Measurements from ENCODE around the gene SLC66A1.

Gene SLC66A1

DNA sequence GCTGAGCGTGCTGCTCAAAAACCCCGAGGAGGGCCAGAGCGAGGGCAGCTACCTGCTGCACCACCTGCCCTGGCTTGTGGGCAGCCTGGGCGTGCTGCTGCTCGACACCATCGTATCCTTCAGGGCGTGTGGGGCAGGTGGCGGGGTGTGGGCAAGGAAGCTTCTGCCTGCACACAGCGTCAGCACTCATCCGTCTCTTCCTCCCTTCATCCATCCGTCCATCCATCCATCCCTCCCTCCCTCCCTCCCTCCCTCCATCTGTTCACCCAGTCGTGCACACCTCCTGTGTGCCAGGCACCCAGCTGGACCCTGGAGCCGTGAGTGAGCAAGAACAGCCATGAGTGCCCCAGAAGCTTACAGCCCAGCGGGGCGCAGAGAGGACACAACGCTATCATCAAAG lies 15.2 kb downstream of the SLC66A1 start:
- TF ChIP-seq SIN3A (IDR thresholded peaks at IDR 0.05; ENCODE audit: borderline replicate concordance, insufficient read depth, low read length) = no peak
- no peak for TF ChIP-seq POLR2AphosphoS5 (IDR thresholded peaks at IDR 0.05; ENCODE audit: low read depth, low read length)
- TF ChIP-seq FOXP2 (optimal IDR thresholded peaks at IDR 0.05; ENCODE audit: borderline replicate concordance, extremely low read depth, extremely low read length, insufficient read depth) = no peak
- TF ChIP-seq, protein P1, sequence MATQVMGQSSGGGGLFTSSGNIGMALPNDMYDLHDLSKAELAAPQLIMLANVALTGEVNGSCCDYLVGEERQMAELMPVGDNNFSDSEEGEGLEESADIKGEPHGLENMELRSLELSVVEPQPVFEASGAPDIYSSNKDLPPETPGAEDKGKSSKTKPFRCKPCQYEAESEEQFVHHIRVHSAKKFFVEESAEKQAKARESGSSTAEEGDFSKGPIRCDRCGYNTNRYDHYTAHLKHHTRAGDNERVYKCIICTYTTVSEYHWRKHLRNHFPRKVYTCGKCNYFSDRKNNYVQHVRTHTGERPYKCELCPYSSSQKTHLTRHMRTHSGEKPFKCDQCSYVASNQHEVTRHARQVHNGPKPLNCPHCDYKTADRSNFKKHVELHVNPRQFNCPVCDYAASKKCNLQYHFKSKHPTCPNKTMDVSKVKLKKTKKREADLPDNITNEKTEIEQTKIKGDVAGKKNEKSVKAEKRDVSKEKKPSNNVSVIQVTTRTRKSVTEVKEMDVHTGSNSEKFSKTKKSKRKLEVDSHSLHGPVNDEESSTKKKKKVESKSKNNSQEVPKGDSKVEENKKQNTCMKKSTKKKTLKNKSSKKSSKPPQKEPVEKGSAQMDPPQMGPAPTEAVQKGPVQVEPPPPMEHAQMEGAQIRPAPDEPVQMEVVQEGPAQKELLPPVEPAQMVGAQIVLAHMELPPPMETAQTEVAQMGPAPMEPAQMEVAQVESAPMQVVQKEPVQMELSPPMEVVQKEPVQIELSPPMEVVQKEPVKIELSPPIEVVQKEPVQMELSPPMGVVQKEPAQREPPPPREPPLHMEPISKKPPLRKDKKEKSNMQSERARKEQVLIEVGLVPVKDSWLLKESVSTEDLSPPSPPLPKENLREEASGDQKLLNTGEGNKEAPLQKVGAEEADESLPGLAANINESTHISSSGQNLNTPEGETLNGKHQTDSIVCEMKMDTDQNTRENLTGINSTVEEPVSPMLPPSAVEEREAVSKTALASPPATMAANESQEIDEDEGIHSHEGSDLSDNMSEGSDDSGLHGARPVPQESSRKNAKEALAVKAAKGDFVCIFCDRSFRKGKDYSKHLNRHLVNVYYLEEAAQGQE (IDR thresholded peaks at IDR 0.05; ENCODE audit: insufficient read depth in 1 of 2, low read depth in 2 of 2, low read length in 2 of 2) = no peak
- no peak for TF ChIP-seq TAF1 (IDR thresholded peaks at IDR 0.05; ENCODE audit: borderline replicate concordance, insufficient read depth, low read length)

DNA sequence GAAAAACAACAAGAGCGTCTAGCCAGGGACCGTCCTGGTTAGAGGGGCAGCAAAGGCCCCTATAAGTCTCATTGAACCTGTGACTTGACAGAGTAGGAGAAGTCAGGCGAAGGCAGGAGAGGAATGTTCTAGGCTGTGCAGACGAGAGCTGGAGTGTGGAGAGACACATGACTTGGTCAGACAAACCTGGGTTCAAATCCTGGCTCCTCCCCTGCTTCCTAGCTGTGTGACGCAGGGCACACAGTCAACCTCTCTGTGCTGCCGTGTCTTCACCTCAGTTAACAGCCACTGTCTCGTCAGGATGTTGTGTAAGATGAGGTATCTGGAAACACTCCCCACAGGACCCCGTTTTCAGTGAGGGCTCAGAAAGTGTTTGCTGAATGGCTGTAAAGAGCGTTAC lies 15.6 kb downstream of the SLC66A1 start:
- no peak for TF ChIP-seq FOXP2 (optimal IDR thresholded peaks at IDR 0.05; ENCODE audit: borderline replicate concordance, extremely low read depth, extremely low read length, insufficient read depth)
- TF ChIP-seq, protein P1 (IDR thresholded peaks at IDR 0.05; ENCODE audit: insufficient read depth in 1 of 2, low read depth in 2 of 2, low read length in 2 of 2) = no peak
- TF ChIP-seq TAF1 (IDR thresholded peaks at IDR 0.05; ENCODE audit: borderline replicate concordance, insufficient read depth, low read length) = no peak
- TF ChIP-seq POLR2AphosphoS5 (IDR thresholded peaks at IDR 0.05; ENCODE audit: low read depth, low read length) = no peak
- no peak for TF ChIP-seq SIN3A (IDR thresholded peaks at IDR 0.05; ENCODE audit: borderline replicate concordance, insufficient read depth, low read length)

DNA sequence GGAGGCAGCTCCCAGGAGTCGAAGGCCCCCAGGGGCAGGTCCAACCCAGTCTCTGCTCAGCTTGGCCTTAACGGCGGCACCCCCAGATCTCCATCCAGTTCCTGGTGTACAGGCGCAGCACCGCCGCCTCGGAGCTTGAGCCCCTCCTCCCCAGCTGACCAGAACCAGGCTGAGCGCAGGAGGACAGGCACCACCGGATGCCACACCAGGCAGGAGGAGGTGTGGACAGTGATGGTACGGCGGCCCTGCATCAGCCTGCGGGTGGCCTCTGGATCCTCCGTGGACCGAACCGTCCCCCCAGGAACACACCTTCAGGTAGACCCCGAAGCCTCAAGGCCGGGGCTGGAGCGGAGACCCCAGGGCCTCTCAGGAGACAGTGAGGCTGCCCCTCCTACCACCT lies 16.4 kb downstream of the SLC66A1 start:
- no peak for TF ChIP-seq POLR2AphosphoS5 (IDR thresholded peaks at IDR 0.05; ENCODE audit: low read depth, low read length)
- no peak for TF ChIP-seq FOXP2 (optimal IDR thresholded peaks at IDR 0.05; ENCODE audit: borderline replicate concordance, extremely low read depth, extremely low read length, insufficient read depth)
- no peak for TF ChIP-seq SIN3A (IDR thresholded peaks at IDR 0.05; ENCODE audit: borderline replicate concordance, insufficient read depth, low read length)
- TF ChIP-seq TAF1 (IDR thresholded peaks at IDR 0.05; ENCODE audit: borderline replicate concordance, insufficient read depth, low read length) = no peak
- TF ChIP-seq, protein P1 (IDR thresholded peaks at IDR 0.05; ENCODE audit: insufficient read depth in 1 of 2, low read depth in 2 of 2, low read length in 2 of 2) = no peak

DNA sequence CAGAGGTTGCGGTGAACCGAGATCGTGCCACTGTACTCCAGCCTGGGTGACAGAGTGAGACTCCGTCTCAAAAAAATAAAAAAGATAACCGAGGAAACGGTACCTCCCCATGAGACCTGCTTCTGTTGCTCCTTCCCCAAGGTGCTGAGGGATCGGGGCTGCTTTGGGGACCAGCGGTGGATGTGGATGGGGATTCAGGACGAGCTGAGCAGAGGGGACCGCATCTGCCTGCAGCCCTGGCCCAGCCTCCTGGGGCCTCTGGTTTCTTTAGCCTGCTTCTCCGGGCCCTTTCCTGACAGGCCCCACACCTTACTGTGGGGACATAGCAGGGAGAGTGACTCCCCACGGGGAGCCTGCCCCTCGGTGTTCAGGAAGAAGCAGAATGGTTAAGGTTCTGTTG lies 17.1 kb downstream of the SLC66A1 start:
- TF ChIP-seq, protein P1 (IDR thresholded peaks at IDR 0.05; ENCODE audit: insufficient read depth in 1 of 2, low read depth in 2 of 2, low read length in 2 of 2) = no peak
- TF ChIP-seq FOXP2 (optimal IDR thresholded peaks at IDR 0.05; ENCODE audit: borderline replicate concordance, extremely low read depth, extremely low read length, insufficient read depth) = no peak
- no peak for TF ChIP-seq SIN3A (IDR thresholded peaks at IDR 0.05; ENCODE audit: borderline replicate concordance, insufficient read depth, low read length)

DNA sequence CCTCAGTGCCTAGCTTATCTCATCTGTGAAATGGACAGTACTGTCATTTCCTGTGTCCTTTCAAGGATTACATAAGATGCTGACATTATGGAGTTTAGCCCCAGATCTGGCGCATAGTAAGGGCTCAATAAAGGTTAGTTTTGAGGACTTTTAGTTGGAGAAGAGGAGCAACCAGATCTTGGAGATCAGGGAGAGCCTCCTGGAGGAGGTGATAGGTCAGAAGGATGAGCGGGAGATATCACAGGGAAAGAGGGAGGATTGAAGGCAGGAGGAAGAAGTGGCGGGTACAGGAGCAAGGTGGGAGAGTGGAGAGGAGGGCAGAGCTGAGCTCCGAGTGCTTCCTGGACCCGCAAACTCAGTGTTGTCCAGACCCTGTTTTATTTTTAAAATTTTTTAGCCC lies 17.5 kb downstream of the SLC66A1 start:
- TF ChIP-seq POLR2AphosphoS5 (IDR thresholded peaks at IDR 0.05; ENCODE audit: low read depth, low read length) = no peak
- TF ChIP-seq TAF1 (IDR thresholded peaks at IDR 0.05; ENCODE audit: borderline replicate concordance, insufficient read depth, low read length) = no peak
- TF ChIP-seq, protein P1 (IDR thresholded peaks at IDR 0.05; ENCODE audit: insufficient read depth in 1 of 2, low read depth in 2 of 2, low read length in 2 of 2) = no peak
- no peak for TF ChIP-seq SIN3A (IDR thresholded peaks at IDR 0.05; ENCODE audit: borderline replicate concordance, insufficient read depth, low read length)
- no peak for TF ChIP-seq FOXP2 (optimal IDR thresholded peaks at IDR 0.05; ENCODE audit: borderline replicate concordance, extremely low read depth, extremely low read length, insufficient read depth)
